Osteoblast (primary cell): ENCODE measurements around the gene CACUL1. TPM values are rescaled to one million over a fixed set of nuclear protein-coding genes. Genes with fewer than 3 reads are reported as not detected.

Experiments
- DNase-seq: peaks from one replicate; pipeline ENCODE4 v3.0.0; 2011; ENCODE audit warnings: low spot score, mixed read lengths; ENCODE audit not compliant: insufficient read length; ENCODE audit errors: missing footprints
- H2AFZ ChIP-seq: 2 replicates; pipeline ENCODE4 v1.6.0; 2011; ENCODE audit warnings: mild to moderate bottlenecking, low read length
- H3K27ac ChIP-seq: 2 replicates; pipeline ENCODE4 v1.5.1; 2011; ENCODE audit warnings: mild to moderate bottlenecking, low read depth, low read length, moderate library complexity
- H3K27me3 ChIP-seq: 2 replicates; pipeline ENCODE4 v1.6.0; 2012; ENCODE audit warnings: mild to moderate bottlenecking, control low read depth, inconsistent platforms, low read length, moderate library complexity; ENCODE audit not compliant: insufficient read depth
- H3K36me3 ChIP-seq: 2 replicates; pipeline ENCODE4 v1.5.1; 2011; ENCODE audit warnings: mild to moderate bottlenecking, low read length, control low read depth, moderate library complexity; ENCODE audit not compliant: insufficient read depth
- H3K4me1 ChIP-seq: 2 replicates; pipeline ENCODE4 v1.5.1; 2011; ENCODE audit warnings: mild to moderate bottlenecking, low read length, control low read depth, moderate library complexity; ENCODE audit not compliant: insufficient read depth
- H3K4me2 ChIP-seq: 2 replicates; pipeline ENCODE4 v1.6.0; 2011; ENCODE audit warnings: mild to moderate bottlenecking, low read length; ENCODE audit not compliant: insufficient read depth
- H3K4me3 ChIP-seq: fragments of 200-600 bp; sonication (generic); 3 replicates; pipeline ENCODE4 v1.5.1; 2012; ENCODE audit warnings: mild to moderate bottlenecking, low read length, inconsistent platforms; ENCODE audit not compliant: insufficient read depth
- H3K79me2 ChIP-seq: 2 replicates; pipeline ENCODE4 v1.6.0; 2012; ENCODE audit warnings: mild to moderate bottlenecking, low read length, control low read depth, inconsistent platforms; ENCODE audit not compliant: insufficient read depth
- H3K9me3 ChIP-seq: 2 replicates; pipeline ENCODE4 v1.5.1; 2011; ENCODE audit warnings: low read depth, low read length, control low read depth
- H4K20me1 ChIP-seq: 2 replicates; pipeline ENCODE4 v1.6.0; 2012; ENCODE audit warnings: mild to moderate bottlenecking, low read length, control low read depth; ENCODE audit not compliant: insufficient read depth
- CTCF ChIP-seq: IDR thresholded peaks from 2 replicates; pipeline ENCODE4 v1.5.1; 2011; ENCODE audit warnings: mild to moderate bottlenecking, low read depth, low read length, moderate library complexity; ENCODE audit errors: extremely low read depth
- total RNA-seq: library from RNA; depleted of rRNA; stranded (reverse); fragments of >200 nt; gene quantifications from 2 replicates; pipeline ENCODE4 v1.2.3, GENCODE V29; 2012

The CACUL1 gene
- total RNA-seq, 1 donor = 32.6 TPM

- peaks cover 13% of the 10 kb centered on the region for H3K4me1 ChIP-seq
- H3K4me3 ChIP-seq = no peak overlapping the region
- H3K27me3 ChIP-seq = no peaks in the 10 kb centered on the region
- no peak for TF ChIP-seq CTCF
- H3K36me3 ChIP-seq = no peaks in the 10 kb centered on the region
- DNase-seq = no peak
- peaks cover 8% of the 10 kb centered on the region for H4K20me1 ChIP-seq
- no peak overlapping the region for H3K4me2 ChIP-seq
- H3K9me3 ChIP-seq = no peaks in the 10 kb centered on the region
- peaks cover 31% of the 10 kb centered on the region for H3K79me2 ChIP-seq
- H3K27ac ChIP-seq = no peak overlapping the region
- no peak overlapping the region for H2AFZ ChIP-seq
These were observed 33.3 kb downstream of the CACUL1 start for GRCh38 chr10:118721539-118721876.

GRCh38 chr10:118720685-118721538 lies 33.9 kb downstream of the CACUL1 start:
- Histone ChIP-seq H3K4me1 (peaks cover 8% of the 10 kb centered on the region), H3K27ac (no peak overlapping the region), H2AFZ (no peak overlapping the region), H3K4me2 (no peak overlapping the region), H3K9me3 (no peaks in the 10 kb centered on the region), H3K27me3 (no peaks in the 10 kb centered on the region), H4K20me1 (peaks cover 8% of the 10 kb centered on the region), H3K79me2 (peaks cover 25% of the 10 kb centered on the region), H3K36me3 (no peaks in the 10 kb centered on the region), H3K4me3 (no peak overlapping the region)
- DNase-seq = peak; percentile 62
- TF ChIP-seq CTCF = peak; percentile 83

DNA sequence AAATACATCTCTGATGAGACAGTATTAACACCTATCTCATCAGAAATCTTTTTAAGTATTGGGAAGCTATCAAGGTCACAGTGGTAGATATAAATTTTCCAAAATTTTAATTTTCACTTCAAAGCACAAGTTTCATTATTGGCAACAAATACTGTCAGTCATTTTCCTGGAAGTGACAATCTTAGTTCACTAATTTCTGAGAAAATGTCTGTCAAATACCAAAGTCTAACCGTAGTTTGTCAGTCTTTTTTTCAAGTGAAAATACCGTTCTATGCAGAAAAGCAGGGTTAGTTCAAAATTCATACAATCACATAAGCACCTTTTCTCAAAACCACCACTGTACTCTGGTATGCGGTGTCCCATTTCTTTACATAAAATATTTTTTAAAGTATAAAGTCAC lies 40.4 kb downstream of the CACUL1 start:
- no peak for TF ChIP-seq CTCF
- no peak overlapping the region for H3K27ac ChIP-seq
- H4K20me1 ChIP-seq = peaks cover 2% of the 10 kb centered on the region

DNA sequence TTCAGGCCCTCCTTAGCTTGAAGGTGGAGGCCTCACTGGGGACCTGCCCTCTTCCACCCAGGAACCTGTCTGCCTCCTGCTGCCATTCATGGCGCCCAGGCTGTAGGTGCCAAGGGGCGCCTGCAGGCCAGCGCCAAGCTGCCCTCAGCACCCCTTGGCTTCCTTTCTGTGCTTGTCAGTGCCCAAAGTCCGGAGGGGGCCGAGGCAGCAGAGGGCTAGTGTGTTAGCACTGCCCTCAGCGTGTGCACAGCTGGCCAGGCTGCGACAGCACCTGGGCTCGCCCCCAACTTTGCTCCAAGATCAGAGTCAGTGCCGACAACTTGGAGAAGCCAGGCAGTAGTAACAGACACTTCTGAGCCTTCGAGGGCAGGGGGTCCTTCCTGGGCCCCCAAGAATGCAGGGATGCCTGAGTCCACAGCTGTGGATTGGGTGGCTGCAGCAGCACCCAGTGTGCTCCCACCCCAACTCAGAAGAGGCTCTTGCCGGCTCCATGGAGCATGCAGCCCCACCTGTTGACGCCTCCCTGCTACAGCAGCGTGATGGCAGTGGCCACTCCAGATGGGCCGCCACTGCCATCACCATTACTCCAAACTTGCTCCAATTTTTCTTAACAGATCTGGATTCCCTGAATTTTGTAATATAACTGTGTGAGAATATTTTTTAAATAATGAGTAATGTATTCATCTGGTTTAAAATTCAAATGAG lies 41.7 kb downstream of the CACUL1 start:
- Histone ChIP-seq H3K27me3 (no peaks in the 10 kb centered on the region), H3K4me2 (no peak overlapping the region), H2AFZ (no peak overlapping the region), H3K36me3 (no peaks in the 10 kb centered on the region), H3K79me2 (peaks cover 6% of the 10 kb centered on the region), H3K4me3 (no peak overlapping the region), H3K4me1 (no peaks in the 10 kb centered on the region), H3K27ac (no peak overlapping the region), H3K9me3 (no peaks in the 10 kb centered on the region), H4K20me1 (peaks cover 2% of the 10 kb centered on the region)
- no peak for TF ChIP-seq CTCF
- DNase-seq = no peak

More for the DNA sequence above, 40.4 kb downstream of the CACUL1 start:
- no peak overlapping the region for H2AFZ ChIP-seq
- H3K27me3 ChIP-seq = no peaks in the 10 kb centered on the region
- H3K9me3 ChIP-seq = no peaks in the 10 kb centered on the region
- peaks cover 7% of the 10 kb centered on the region for H3K79me2 ChIP-seq
- no peak overlapping the region for H3K4me3 ChIP-seq
- no peak overlapping the region for H3K4me2 ChIP-seq
- no peaks in the 10 kb centered on the region for H3K36me3 ChIP-seq
- H3K4me1 ChIP-seq = no peaks in the 10 kb centered on the region
- no peak for DNase-seq
